Ovary (tissue), 3 donors: ENCODE measurements around the gene SLC16A5.

Experiments used
- EP300 ChIP-seq: sonication (generic); formaldehyde crosslinking; IDR thresholded peaks from one replicate; pipeline ENCODE4 v1.6.1; 2017; ENCODE audit warnings: antibody characterized with exemption
- POLR2A ChIP-seq: fragments of 450-650 bp; IDR thresholded peaks from one replicate; pipeline ENCODE4 v1.6.1; 2017; ENCODE audit warnings: antibody characterized with exemption, mild to moderate bottlenecking, moderate library complexity
- TF ChIP-seq, protein P1 (sequence below), 3 donors: fragments of 450-650 bp in 2 of 3; fragments of 200-600 bp in 1 of 3; IDR thresholded peaks; one replicate each; pipeline versions ENCODE4 v1.5.1 to v1.8.0; 2016 to 2022; ENCODE audit warnings: antibody characterized with exemption in 3 of 3, mild to moderate bottlenecking in 1 of 3
- donor health status: DM: no; HTN: no; CAD: no.

DNA sequence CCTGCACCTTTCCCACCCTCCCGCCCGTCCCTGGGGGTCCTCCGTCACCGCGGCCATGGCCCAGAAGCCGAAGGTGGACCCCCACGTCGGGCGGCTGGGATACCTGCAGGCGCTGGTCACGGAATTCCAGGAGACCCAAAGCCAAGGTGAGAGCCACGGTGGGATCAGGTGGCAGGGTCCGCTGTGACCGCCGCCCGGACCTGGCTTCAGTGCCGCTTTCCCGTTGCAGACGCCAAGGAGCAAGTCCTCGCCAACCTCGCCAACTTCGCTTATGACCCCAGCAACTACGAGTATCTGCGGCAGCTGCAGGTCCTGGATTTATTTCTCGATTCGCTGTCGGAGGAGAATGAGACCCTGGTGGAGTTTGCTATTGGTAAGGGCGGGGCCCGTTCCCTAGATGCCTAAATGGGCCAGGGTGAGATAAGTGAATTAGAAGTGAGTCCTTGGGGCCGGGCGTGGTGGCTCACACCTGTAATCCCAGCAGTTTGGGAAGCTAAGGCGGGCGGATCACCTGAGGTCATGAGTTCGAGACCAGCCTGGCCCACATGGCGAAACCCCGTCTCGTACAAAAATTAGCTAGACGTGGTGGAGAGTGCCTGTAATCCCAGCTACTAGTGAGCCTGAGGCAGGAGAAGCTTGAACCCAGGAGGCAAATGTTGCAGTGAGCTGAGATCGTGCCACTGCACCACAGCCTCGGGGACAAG, 22.6 kb downstream of the SLC16A5 start:
- TF ChIP-seq EP300 (no peak), POLR2A (no peak)
- TF ChIP-seq, protein P1, sequence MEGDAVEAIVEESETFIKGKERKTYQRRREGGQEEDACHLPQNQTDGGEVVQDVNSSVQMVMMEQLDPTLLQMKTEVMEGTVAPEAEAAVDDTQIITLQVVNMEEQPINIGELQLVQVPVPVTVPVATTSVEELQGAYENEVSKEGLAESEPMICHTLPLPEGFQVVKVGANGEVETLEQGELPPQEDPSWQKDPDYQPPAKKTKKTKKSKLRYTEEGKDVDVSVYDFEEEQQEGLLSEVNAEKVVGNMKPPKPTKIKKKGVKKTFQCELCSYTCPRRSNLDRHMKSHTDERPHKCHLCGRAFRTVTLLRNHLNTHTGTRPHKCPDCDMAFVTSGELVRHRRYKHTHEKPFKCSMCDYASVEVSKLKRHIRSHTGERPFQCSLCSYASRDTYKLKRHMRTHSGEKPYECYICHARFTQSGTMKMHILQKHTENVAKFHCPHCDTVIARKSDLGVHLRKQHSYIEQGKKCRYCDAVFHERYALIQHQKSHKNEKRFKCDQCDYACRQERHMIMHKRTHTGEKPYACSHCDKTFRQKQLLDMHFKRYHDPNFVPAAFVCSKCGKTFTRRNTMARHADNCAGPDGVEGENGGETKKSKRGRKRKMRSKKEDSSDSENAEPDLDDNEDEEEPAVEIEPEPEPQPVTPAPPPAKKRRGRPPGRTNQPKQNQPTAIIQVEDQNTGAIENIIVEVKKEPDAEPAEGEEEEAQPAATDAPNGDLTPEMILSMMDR (IDR thresholded peaks at IDR 0.05) = no peak
